HepG2 (cell line): ENCODE results near the gene ARID3C. TPM values are rescaled to one million over a fixed set of nuclear protein-coding genes. Genes with fewer than 3 reads are reported as not detected.
A peak's percentile ranks its signal among the peaks of the same experiment; 100 is the strongest.

Source experiments
- AHDC1 ChIP-seq: sonication (generic); formaldehyde crosslinking; IDR thresholded peaks from 2 replicates; pipeline ENCODE4 v1.5.1; 2020; ENCODE audit warnings: mild to moderate bottlenecking, missing genetic modification reagents, borderline replicate concordance
- CBX5 ChIP-seq: sonication (generic); formaldehyde crosslinking; IDR thresholded peaks from 2 replicates; pipeline ENCODE4 v1.4.0; 2020; ENCODE audit warnings: missing genetic modification reagents, borderline replicate concordance
- MEIS1 ChIP-seq: sonication (generic); formaldehyde crosslinking; IDR thresholded peaks from 2 replicates; pipeline ENCODE4 v1.9.0; 2021; ENCODE audit warnings: mild to moderate bottlenecking, missing genetic modification reagents, moderate library complexity, borderline replicate concordance
- NFYC ChIP-seq: IDR thresholded peaks from 2 replicates; pipeline ENCODE4 v1.6.1; 2016; ENCODE audit warnings: missing genetic modification reagents, missing compliant biosample characterization
- SP2 ChIP-seq: sonication (generic); formaldehyde crosslinking; IDR thresholded peaks from 2 replicates; pipeline ENCODE4 v1.5.1; 2020; ENCODE audit warnings: mild to moderate bottlenecking, missing genetic modification reagents
- ZSCAN30 ChIP-seq: sonication (generic); formaldehyde crosslinking; IDR thresholded peaks from 2 replicates; pipeline ENCODE4 v1.5.0; 2020; ENCODE audit warnings: mild to moderate bottlenecking, missing genetic modification reagents
- polyA plus RNA-seq, 8 experiments: library from polyadenylated mRNA; depleted of rRNA in 3 of 8; stranded (reverse) in 7 of 8; unstranded in 1 of 8; fragments of >200 nt; fragmentation: Illumina TruSeq in 4 of 8; extraction: Trizol in 4 of 8; gene quantifications; 2 replicates each; pipeline versions ENCODE4 v1.2.1 to v1.2.3, GENCODE V29; 2011 to 2016; ENCODE audit warnings: low read depth in 4 of 8, missing spikeins in 1 of 8, mixed read lengths in 1 of 8; ENCODE audit not compliant: insufficient read depth in 1 of 8
- total RNA-seq, 5 experiments: library from RNA; depleted of rRNA; stranded (reverse); fragments of >200 nt; fragmentation: Illumina TruSeq; extraction: Trizol; gene quantifications; 2 replicates each; pipeline ENCODE4 v1.2.3, GENCODE V29; 2016; ENCODE audit warnings: low read depth in 1 of 5
- TF ChIP-seq, protein P1 (sequence below): sonication (generic); formaldehyde crosslinking; IDR thresholded peaks from 2 replicates; pipeline ENCODE4 v1.5.0; 2020; ENCODE audit warnings: missing genetic modification reagents
- TF ChIP-seq, protein P2 (sequence below): sonication (generic); formaldehyde crosslinking; IDR thresholded peaks from 2 replicates; pipeline ENCODE4 v1.9.0; 2022; ENCODE audit warnings: missing genetic modification reagents, mild to moderate bottlenecking, borderline replicate concordance
- TF ChIP-seq, protein P3 (sequence below): sonication (generic); formaldehyde crosslinking; IDR thresholded peaks from 2 replicates; pipeline ENCODE4 v1.8.1; 2023; ENCODE audit warnings: mild to moderate bottlenecking, missing genetic modification reagents
- TF ChIP-seq, protein P4 (sequence below): IDR thresholded peaks from 2 replicates; pipeline ENCODE4 v1.6.1; 2012; ENCODE audit warnings: low read length, improper control_type of control experiment

Gene ARID3C
- total and polyA plus RNA-seq, 2 of the 13 experiments (the other 11 are each of a cell fraction or from before 2014, with no cell fraction given) = not detected

DNA sequence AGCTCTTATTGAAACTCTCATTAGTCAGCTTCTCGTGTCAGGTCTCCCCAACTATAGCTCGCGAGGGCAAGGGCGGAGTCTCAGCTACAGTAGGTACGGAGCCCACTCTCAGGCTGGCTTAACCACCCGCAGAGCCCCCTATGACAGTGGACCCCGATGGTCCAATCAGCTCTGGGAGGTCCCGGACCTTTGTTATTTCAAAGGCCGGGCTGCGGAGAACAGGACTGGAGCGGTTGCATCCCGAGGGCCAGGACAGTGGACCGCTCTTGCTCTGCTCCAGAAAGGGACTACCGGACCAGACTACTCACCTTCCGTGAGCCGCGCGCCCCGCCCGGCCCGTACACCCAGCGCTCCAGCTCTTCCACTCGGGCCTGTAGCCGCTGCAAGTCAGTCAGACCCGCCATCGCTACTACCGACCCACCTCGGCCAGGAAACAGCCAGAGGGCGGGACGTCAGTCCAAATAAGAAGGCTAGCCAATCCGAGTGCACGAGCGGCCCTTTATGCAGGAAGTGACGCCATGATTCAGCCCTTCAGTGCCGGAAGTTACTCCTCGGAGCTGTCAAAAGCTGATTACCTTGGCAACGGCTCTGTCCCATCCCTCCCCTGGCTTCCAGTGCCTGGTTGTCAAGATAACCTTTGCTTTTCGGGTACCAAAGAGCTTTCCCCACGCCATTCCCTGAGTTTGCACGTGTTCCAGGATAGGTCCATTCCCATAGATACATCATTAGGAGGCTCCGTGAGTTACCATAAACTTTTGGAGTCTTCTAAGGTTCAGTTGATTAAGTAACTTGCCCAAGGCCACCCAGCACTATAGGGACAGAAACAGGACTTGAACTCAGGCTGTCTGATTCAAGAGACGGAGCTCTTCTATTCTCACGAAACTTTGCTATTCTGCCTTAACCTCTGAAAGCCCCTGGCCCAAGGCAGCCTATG lies 8.5 kb downstream of the ARID3C start, which contains the start of gene DCTN3 (continued):
- peak; percentile 23; the same call in 1 of the 2 replicates for TF ChIP-seq CBX5 (CRISPR knock-in tag)
- TF ChIP-seq, protein P1, sequence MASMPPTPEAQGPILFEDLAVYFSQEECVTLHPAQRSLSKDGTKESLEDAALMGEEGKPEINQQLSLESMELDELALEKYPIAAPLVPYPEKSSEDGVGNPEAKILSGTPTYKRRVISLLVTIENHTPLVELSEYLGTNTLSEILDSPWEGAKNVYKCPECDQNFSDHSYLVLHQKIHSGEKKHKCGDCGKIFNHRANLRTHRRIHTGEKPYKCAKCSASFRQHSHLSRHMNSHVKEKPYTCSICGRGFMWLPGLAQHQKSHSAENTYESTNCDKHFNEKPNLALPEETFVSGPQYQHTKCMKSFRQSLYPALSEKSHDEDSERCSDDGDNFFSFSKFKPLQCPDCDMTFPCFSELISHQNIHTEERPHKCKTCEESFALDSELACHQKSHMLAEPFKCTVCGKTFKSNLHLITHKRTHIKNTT = no peak
- TF ChIP-seq, protein P2, sequence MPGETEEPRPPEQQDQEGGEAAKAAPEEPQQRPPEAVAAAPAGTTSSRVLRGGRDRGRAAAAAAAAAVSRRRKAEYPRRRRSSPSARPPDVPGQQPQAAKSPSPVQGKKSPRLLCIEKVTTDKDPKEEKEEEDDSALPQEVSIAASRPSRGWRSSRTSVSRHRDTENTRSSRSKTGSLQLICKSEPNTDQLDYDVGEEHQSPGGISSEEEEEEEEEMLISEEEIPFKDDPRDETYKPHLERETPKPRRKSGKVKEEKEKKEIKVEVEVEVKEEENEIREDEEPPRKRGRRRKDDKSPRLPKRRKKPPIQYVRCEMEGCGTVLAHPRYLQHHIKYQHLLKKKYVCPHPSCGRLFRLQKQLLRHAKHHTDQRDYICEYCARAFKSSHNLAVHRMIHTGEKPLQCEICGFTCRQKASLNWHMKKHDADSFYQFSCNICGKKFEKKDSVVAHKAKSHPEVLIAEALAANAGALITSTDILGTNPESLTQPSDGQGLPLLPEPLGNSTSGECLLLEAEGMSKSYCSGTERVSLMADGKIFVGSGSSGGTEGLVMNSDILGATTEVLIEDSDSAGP (CRISPR knock-in tag) = peak; percentile 52; the same call in 1 of the 2 replicates
- no peak for TF ChIP-seq AHDC1 (CRISPR knock-in tag)
- no peak for TF ChIP-seq ZSCAN30 (CRISPR knock-in tag)
- peak; percentile 88 for TF ChIP-seq NFYC (CRISPR knock-in tag)
- TF ChIP-seq, protein P3, sequence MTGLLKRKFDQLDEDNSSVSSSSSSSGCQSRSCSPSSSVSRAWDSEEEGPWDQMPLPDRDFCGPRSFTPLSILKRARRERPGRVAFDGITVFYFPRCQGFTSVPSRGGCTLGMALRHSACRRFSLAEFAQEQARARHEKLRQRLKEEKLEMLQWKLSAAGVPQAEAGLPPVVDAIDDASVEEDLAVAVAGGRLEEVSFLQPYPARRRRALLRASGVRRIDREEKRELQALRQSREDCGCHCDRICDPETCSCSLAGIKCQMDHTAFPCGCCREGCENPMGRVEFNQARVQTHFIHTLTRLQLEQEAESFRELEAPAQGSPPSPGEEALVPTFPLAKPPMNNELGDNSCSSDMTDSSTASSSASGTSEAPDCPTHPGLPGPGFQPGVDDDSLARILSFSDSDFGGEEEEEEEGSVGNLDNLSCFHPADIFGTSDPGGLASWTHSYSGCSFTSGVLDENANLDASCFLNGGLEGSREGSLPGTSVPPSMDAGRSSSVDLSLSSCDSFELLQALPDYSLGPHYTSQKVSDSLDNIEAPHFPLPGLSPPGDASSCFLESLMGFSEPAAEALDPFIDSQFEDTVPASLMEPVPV (CRISPR knock-in tag) = 0 out of 2 replicates have a peak, but pooled peaks have one; percentile 26
- peak; percentile 91 for TF ChIP-seq SP2 (CRISPR knock-in tag)
- TF ChIP-seq MEIS1 = peak; percentile 65; the same call in 1 of the 2 replicates
- TF ChIP-seq, protein P4, sequence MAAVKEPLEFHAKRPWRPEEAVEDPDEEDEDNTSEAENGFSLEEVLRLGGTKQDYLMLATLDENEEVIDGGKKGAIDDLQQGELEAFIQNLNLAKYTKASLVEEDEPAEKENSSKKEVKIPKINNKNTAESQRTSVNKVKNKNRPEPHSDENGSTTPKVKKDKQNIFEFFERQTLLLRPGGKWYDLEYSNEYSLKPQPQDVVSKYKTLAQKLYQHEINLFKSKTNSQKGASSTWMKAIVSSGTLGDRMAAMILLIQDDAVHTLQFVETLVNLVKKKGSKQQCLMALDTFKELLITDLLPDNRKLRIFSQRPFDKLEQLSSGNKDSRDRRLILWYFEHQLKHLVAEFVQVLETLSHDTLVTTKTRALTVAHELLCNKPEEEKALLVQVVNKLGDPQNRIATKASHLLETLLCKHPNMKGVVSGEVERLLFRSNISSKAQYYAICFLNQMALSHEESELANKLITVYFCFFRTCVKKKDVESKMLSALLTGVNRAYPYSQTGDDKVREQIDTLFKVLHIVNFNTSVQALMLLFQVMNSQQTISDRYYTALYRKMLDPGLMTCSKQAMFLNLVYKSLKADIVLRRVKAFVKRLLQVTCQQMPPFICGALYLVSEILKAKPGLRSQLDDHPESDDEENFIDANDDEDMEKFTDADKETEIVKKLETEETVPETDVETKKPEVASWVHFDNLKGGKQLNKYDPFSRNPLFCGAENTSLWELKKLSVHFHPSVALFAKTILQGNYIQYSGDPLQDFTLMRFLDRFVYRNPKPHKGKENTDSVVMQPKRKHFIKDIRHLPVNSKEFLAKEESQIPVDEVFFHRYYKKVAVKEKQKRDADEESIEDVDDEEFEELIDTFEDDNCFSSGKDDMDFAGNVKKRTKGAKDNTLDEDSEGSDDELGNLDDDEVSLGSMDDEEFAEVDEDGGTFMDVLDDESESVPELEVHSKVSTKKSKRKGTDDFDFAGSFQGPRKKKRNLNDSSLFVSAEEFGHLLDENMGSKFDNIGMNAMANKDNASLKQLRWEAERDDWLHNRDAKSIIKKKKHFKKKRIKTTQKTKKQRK = no peak
